Stimulated activated CD4-positive, alpha-beta T cell treated with anti-CD3 and anti-CD28 coated beads, TNF-alpha, amount 100 ng/mL, for 1 hour (primary cell): ENCODE measurements around the gene IGSF9.

Source experiments
- DNase-seq, 3 donors: peaks; one replicate each; pipeline ENCODE4 v3.0.0-alpha.2; 2020; ENCODE audit warnings: low read depth in 3 of 3, low spot score in 1 of 3

IGSF9 gene

DNA sequence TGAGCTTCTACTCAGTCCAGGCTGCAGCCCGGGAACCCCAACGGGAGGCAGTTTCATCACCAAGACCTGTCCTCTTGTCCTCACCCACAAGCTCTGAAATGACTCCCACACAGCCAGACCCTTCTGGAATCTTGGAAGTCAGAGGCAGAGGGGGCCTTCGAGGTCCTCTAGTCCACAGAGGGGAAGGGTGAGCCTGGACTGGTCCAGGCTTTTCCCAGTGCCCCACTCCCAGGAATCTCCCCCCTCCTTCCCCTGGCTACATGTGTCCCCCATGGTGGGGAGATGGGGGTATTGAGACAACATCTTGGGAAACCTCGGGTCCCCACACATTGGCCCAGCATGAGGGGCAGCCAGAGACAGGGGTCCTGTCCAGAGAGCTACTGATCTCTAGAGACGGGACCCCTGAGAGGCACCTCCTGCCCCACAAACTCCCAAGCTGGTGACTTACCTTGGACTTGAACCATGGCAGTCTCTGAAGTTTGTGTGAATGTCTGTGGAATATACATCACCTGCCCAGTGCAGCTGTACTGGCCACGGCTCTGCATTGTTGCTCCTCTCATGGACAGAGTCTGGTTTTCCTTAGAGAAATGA is 28.0 kb upstream of the IGSF9 start:
- DNase-seq, result no peak

DNA sequence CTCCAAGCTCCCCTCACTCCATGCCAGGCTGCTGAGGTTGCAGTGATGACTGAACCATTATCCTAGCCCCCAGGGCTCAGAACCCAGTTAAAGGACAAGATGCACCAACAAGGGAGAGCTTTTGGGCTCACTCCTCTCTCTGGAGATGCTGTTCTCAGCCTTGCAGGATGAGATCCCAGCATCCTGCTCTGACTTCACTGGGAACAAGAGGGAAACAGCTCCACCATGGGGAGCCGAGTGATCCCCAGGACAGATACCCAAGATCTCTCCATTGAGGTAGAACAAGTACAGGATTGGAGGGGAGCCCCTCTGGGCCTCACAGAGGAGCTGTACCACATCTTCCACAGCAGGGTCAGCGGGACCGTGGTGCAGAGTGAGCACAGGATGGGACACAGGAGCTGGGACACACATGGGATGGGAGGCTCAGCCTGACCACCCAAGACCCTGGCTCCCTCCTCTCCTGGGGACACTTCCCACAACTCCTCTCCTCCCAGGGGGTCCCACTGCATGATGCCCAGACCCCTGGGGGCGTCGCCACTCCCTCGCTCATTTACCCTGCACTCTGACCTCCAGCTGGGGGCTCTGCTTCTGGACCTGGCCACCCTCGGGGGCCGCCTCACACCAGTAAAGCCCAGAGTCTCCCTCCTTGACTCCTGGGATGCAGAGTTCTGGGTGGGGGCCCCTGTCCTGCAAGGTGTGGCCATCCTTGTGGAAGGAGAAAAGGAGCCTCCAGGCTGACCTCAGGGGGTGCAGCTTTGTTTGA is 27.2 kb upstream of the IGSF9 start:
- DNase-seq, result no peak

DNA sequence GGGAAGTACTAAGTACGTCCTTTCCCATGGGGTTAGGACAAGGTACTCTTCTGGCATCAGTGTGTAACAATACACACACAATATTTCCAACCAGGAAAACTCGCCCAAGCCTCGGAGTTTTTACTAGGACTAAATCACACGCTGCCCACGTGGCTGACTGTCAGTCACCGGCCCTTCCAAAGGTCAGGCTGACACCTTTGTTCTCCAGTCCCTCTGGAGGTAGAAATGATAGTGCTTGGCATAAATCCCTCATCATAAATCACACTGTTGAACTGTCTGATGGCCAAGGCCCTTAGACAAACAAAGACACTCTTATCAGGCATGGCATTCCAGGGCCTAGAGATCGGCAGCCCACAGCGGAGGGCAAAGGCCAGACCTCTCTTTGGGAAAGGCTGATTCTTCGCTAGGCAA is 25.5 kb upstream of the IGSF9 start:
- no peak for DNase-seq

DNA sequence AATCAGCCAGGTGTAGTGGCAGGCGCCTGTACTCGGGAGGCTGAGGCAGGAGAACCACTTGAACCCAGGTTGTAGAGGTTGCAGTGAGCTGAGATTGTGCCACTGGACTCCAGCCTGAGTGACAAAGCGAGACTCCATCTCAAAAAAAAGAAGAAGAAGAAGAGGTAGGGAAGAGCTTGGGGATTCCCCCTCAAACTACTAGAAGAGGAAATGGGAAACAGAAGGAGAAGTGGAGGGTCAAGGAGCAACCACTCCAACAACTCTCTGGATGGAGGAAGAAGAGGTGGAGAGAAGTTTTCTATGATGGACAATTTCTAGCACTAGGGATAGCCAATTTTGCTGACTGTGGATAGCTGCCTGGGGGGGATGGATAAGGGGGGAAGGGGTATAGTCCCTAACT is 23.5 kb upstream of the IGSF9 start:
- no peak for DNase-seq

DNA sequence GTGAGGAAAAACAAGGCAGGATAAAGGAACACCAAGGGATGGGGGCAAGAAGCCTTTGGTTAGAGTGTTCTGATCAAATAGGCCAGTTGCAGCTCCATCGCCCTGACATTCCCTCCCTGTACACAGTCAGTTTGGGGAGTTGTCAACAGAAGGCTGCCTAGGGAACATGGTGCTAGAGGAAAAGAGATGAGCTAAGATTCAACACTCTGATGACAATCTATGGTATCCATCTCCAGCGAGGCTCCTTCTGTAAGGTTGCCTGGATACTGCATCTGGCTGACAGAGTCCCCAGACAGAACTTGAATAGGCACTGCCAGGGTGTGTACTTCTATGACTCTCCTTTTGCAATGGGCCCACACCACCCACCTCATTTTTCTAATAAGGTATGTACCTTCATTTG is 19.9 kb upstream of the IGSF9 start:
- DNase-seq, result no peak

DNA sequence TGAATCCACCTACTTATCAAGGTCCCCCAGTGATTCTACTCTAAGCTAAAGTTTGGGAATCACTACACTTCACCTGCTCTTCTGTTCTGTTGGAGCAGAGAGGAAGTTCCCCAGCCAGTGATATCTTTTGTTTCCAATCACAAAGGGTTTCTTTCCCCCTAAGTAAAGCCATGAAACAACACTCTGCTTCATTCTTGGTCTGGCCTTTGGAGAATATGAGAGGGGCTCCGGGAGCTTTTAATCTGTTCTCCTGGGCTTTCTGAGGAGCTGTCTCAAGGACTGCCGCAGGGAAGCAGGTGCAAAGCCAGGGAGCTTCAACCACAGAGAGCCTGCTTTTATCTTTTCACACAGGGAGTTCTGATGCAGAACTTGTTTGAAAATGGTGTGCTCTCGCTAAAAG is 18.7 kb upstream of the IGSF9 start:
- DNase-seq, result no peak

DNA sequence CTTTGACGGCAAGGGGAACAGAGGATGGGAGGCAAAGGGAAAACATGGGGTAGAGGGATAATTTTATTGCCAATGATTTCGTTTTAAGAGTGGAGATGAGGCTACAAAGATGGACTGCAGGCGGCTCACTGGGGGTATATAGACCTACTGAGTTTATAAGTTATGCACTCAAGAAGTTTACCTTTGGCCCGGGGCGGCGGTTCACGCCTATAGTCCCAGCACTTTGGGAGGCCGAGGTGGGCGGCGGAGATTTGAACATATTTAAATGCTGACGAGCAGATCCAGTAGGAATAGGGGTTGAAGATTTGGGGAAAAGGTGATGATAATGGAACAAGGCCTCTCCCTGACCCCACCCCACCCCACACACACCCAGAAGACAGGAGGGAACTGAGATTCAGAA is 16.8 kb upstream of the IGSF9 start:
- DNase-seq, result no peak

DNA sequence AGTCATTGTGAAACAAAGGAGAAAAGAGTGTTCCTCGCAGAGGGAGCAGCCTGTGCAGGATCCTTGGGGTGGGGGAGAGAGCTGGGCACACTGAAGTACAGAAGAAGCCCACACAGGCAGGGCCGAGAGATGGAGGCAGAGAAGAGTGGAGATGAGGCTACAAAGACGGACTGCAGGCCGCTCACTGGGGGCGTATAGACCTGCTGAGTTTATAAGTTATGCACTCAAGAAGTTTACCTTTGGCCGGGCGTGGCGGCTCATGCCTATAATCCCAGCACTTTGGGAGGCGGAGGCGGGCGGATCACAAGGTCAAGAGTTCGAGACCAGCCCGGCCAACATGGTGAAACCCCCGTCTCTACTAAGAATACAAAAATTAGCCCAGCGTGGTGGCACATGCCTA is 16.2 kb upstream of the IGSF9 start:
- no peak for DNase-seq

DNA sequence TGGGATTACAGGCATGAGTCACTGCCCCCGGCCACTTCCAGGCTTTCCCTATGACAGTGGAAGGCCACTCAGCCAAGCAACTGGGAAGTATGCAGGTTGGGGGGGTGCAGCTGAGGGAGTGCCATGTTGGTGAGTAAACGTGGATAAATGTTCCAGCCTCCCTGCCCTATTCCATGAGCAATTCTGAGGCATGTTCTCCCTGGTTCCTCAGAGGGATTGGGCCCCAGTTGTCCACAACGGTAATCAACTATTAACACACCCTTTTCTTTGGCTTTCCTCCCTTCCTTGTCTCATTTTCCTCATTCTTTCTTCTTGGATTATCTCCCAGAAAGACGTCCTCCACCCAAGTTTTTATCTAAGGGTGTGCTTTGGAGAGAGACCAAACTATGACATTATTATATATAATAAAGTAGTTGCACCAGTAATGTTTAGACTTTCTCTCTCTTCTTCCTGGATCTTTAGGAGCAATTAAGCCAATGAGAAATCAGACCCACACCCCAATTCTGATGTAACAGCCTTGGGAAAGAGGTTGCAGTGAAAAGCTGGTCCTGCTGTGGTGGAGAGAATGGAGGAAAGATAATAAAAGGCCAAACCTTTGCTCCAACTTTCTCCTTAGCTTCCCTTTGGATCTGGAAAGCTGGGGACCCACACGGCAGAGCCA is 15.4 kb upstream of the IGSF9 start:
- DNase-seq, result no peak

DNA sequence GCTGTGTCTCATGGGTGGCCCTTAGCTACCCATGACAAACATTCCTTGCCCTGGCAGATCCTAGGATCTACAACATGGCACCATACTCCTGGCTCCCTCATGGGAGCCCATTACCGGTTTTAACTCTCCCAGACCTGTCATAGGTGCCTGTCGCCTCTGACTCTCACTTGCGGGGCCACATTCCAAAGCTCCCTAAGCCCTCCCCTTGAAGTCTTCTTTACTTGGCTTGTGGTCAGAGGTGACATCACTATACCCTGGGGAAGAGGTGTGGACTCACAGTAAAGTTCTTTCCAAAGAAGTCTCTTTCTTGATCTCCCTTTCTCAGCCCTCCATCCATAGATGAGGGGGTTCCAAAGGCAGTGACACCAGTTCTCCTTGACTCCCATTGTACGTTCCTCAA is 14.0 kb upstream of the IGSF9 start:
- DNase-seq, result no peak

DNA sequence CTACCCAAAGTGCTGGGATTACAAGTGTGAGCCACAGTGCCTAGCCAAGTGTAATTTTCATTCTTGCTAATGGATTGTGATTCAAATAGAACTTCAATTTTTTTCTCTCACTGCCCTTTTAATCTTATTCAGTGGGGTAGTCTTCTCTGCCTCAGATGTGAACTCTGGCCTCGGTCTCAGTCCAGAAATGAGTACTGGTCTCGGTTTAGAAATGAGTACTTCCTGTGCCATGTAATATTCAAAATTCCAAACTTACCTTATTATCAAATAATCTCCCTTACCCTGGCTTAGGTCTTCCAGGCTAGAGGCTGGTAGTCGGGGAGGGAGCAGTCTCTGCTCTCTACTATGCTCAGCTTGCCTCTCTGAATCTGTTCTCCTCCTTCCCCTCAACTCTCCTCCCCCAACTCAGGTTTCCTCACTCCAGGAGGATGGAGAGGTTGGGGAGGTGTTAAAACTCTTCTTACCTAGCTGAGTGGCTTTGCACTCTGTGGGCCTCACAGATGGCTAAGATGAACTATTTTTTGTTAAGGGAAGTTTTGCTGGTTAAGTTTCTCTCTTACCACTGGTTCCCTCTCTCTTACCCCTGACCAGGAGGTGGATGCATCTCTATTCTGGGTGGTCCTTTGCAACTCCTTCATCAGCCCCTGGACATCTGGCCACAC is 13.4 kb upstream of the IGSF9 start:
- DNase-seq, result no peak

DNA sequence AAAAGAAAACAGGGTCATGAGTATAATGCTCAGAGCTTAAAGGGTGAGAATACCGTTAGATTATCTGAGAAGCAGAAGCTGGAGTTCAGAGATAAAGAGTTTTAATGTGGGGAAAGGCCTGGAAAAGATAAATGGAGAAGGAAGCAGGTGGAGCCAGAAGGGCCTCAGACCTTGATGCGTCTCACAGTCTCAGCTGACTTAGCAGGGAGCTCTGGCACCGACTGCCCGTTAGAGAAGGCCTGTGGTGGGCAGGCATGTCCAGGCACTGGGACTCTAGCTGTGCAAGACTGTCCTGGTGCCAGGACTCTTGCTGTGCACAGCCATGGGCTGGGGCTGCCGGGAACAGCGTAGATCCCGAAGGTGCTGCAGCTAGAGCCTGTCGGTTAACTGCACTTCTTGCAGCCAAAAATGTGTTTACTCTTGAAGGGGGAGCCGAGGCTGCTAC is 12.4 kb upstream of the IGSF9 start:
- DNase-seq, result no peak

DNA sequence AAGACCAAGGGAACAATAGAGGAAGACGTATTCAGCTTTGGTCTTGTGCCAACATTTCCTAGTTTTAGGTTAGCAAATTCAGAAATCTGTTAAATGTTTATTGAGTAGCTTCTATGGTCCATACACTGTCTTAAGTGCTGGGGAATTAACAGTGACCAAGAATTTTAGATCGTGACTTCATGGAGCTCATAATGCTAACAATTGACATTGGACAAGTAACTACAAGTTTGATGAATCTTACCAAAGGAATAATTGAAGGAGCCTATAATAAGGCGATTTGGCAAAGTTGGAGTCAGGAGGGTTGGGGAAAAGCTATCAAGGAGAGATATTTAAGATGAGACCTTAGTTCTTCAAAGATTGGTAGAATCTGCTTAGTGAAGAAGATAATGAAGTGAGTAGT is 10.0 kb upstream of the IGSF9 start:
- no peak for DNase-seq

DNA sequence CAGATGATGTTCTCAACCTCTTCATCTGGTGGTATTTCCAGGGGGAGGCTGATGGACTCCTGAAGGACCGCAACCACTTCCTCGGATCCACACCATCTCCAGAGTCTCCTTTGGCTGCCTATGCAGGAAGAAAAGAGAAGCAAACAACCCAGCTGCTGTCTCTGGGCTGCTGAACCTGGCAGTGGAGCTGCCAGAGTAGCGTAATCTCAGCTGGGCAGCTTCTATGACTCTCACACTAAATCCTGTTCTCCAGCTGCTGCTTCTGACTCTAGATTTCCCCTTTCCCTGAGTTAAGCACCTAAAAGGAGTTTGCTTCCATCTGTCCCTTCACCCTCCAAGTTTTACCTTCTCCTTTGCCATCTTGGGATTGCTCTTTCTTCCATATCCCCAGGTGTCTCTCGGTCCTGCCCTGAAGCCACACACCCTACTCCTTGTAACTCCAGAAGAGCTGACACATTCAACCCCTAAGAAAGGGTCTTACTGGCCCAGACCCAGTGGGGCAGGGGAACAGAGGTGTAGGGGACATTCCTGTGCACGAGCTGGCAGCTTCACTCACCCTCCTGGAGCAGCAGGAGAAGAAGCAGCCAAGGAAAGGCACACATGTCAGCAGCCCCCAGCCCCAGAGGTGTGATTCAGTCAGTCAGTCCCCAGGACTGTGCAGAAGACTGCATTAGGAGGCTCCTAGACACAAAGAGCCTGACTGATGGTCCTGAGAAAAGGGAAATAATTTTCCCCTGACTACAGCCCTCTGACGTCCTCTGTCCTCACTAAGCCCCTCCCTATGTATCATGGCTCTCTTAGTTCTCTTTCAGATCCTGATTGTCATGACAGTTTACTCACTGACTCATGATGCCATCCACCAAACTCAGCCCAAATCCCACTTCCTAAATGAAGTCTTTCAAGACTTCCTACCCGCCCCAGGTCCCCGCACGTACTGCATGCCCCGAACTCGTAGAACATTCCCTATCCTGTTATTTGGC is 8.4 kb upstream of the IGSF9 start, which contains the start of gene SLAMF9:
Gene SLAMF9 (minus strand): TSS at position 702 of the 980 bp plus-strand sequence. CDS start 100 bp downstream, at position 602.
- DNase-seq, result no peak

DNA sequence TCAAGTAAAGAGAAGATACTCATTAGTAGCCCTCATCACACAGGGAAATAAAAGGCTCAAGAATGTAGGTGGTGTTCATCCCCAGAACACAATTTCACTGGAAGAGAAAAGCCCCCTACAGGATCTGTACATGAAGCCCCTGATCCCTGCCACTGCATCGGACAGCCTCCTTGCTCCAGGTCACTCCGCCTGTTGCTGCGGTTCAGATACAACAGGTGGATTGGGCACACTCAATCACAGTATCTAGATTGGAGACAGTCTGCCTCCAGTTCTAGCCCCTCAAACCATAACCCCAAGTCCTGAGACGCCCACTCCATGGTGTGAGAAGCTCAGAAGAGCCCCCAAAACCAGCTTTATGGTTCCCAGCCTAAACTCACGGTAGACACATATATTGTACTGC is 7.5 kb upstream of the IGSF9 start:
- DNase-seq, result no peak

DNA sequence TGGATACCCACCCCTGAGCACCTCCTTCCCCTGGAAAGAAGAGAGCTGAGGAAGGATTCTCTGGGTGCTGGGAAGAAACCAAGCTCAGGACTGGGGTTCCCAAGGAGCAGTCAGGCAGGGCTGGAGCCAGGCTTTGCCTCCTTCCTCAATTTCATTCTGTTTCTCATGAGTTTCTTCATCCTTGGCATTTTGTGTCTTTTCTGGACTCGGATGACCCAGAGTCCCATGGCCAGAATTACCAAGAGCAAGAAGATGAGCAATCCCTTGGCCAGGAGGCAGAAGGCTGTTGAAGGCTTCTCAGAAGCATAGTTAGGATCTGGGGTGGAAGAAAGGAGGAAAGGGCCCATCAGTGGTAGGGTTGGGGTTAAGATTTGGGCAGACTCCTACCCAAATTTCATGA is 6.1 kb upstream of the IGSF9 start:
- DNase-seq, result no peak

DNA sequence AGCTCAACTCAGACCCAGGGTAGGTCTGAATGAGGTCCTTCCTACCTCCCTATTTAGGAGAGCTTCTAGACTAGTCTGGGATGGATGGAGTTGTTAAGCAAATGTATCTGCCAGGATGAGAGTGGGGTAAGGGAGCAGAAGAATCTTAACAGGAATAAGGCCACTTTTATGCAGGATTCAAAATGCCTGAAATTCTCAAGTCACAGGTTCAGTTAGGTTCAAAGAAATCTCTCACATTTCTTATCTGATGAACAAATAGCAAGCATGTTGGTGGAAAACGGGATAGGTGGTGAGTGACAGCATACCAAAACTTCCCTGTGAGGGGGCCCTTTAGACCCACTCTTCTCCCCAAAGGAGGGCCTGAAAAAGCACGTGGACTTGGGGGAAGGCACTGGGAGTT is 5.6 kb upstream of the IGSF9 start:
- no peak for DNase-seq

DNA sequence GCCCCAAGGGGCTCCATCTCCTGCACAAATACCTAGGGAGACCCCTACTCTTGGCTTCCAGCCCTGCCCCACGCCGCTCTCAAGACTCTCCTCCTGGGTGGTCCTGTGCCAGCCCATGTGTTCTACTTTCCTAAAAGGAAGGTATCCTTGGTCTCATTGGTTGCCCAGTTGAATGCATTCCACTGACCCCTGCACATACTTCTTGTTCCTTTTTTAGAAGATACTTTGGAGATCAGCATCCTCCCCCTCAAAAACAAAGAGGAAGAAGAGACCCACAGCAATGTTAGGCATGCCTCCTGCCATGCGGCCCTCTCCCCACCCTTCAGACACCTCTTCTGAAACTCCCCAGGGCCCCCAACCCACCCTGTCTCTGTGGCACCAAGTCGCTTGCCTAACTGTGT is 4.6 kb upstream of the IGSF9 start:
- no peak for DNase-seq

DNA sequence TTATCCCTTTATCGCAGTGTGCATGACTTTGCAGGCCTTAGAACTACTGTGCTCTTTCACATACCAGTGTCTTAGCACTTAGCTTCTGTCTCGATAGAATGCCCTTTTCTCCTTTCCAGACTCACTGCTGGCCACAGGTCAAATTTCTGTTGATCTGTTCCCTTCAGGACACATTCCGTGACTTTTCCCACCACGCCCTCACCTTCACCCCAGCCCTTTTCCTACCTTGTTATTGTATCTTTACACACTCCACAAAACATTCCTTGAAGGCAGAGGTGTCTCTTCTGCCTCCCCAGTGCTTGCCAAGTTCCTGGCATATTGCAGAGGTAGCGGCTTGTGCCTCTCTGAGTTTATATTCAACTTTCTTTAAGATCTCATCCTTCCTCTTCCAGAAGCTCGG is 3.7 kb upstream of the IGSF9 start:
- DNase-seq, result no peak

DNA sequence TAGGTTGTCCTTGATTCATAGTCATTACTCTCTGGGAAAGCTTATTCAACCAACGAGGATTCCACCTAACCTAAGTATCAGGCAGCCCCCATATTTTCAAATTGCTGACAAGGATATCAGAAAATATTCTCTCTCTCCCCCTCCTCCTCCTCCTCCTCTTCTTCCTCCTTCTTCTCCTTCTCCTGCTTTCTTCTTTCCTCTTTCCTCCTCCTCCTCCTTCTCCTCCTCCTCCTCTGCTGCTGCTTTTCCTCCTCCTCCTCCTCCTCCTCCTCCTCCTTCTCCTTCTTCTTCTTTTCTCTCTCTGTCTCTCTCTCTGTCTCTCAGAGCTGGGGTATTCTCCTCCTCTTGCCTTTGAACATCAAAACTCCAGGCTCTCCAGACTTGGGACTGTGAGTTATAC is 2.5 kb upstream of the IGSF9 start:
- no peak for DNase-seq
